Natural killer cell (primary cell): Measurements from ENCODE around the gene JUP. TPM values are rescaled to one million over a fixed set of nuclear protein-coding genes. Genes with fewer than 3 reads are reported as not detected.

Experiments used
- ATAC-seq, 3 donors: fragments of 150-1000 bp in 2 of 3; fragments of 200-7000 bp in 1 of 3; cut with Tn5 transposase; 1 replicate in 1 of 3; 2 replicates in 2 of 3; pipeline ENCODE4 v1.10.0; 2021; ENCODE audit warnings: mild to moderate bottlenecking in 2 of 3, moderate library complexity in 2 of 3
- DNase-seq, 2 donors: peaks; one replicate each; pipeline versions ENCODE4 v3.0.0 to v3.0.0-alpha.2; 2013 to 2021; ENCODE audit warnings: mixed read lengths in 1 of 2
- H3K27ac ChIP-seq: one replicate; pipeline ENCODE4 v1.5.1; 2013; ENCODE audit warnings: mild to moderate bottlenecking, low read length
- H3K27me3 ChIP-seq: one replicate; pipeline ENCODE4 v1.6.1; 2013; ENCODE audit warnings: low read length; ENCODE audit not compliant: control insufficient read depth, insufficient read depth
- H3K36me3 ChIP-seq: one replicate; pipeline ENCODE4 v1.6.1; 2013; ENCODE audit warnings: low read length; ENCODE audit not compliant: control insufficient read depth, insufficient read depth
- H3K4me1 ChIP-seq: one replicate; pipeline ENCODE4 v1.6.1; 2013; ENCODE audit warnings: low read length; ENCODE audit not compliant: control insufficient read depth, insufficient read depth
- H3K4me3 ChIP-seq: one replicate; pipeline ENCODE4 v1.5.1; 2013; ENCODE audit warnings: low read length
- H3K9me3 ChIP-seq: one replicate; pipeline ENCODE4 v1.6.1; 2013; ENCODE audit warnings: low read length; ENCODE audit not compliant: control insufficient read depth, insufficient read depth
- H3K27ac Mint-ChIP-seq, 2 donors: one replicate each; pipeline ENCODE4 v1.8.0; 2022; ENCODE audit warnings: mild to moderate bottlenecking in 2 of 2, mixed read lengths in 2 of 2, moderate library complexity in 1 of 2
- H3K27me3 Mint-ChIP-seq, 2 donors: one replicate each; pipeline ENCODE4 v1.8.0; 2022; ENCODE audit warnings: low read depth in 2 of 2, mixed read lengths in 2 of 2
- H3K36me3 Mint-ChIP-seq: one replicate; pipeline ENCODE4 v1.8.0; 2022; ENCODE audit warnings: mixed read lengths
- H3K4me1 Mint-ChIP-seq, 2 donors: one replicate each; pipeline ENCODE4 v1.8.0; 2022; ENCODE audit warnings: mixed read lengths in 2 of 2
- H3K4me3 Mint-ChIP-seq: one replicate; pipeline ENCODE4 v1.8.0; 2022; ENCODE audit warnings: mild to moderate bottlenecking, moderate library complexity, mixed read lengths
- H3K9me3 Mint-ChIP-seq, 2 donors: one replicate each; pipeline ENCODE4 v1.8.0; 2022; ENCODE audit warnings: mixed read lengths in 2 of 2
- CTCF ChIP-seq: fragments of 200-600 bp; IDR thresholded peaks from one replicate; pipeline ENCODE4 v1.8.0; 2022; ENCODE audit warnings: antibody characterized with exemption
- WGBS: methylation state at CpG from one replicate; pipeline ENCODE4 v1.1.7; 2013; ENCODE audit warnings: missing lambda C conversion rate; ENCODE audit not compliant: insufficient coverage; 5-methylcytosine and 5-hydroxymethylcytosine counted together
- intact Hi-C: fragments of 100-400 bp; cut with micrococcal nuclease; formaldehyde crosslinking; loops from one replicate; pipeline ENCODE4 v1.14.2; 2022
- total RNA-seq, 4 donors: library from RNA; stranded (reverse); fragments of 120-200 nt in 1 of 4; gene quantifications; one replicate each; pipeline versions ENCODE4 v1.2.3 to v1.2.4, GENCODE V29; 2013 to 2022

JUP gene
- total RNA-seq, 3 donors from 2014 or later (not counting 1 experiment from before 2014, with no cell fraction given) = 1.8 to 12.1 (median 2.0) TPM

GRCh38 chr17:41785859-41786226 lies 668 bp downstream of the JUP start:
- H3K27me3 Mint-ChIP-seq = peaks cover 14 to 24% of the 10 kb centered on the region in 2 donors
- DNase-seq (no peak), ATAC-seq (no peak)
- H3K4me1 Mint-ChIP-seq = peaks cover 0 to 24% of the 10 kb centered on the region in 2 donors
- no peak overlapping the region for H3K27ac Mint-ChIP-seq
- H3K4me3 Mint-ChIP-seq = peak overlapping the region; percentile 71
- no peaks in the 10 kb centered on the region for H3K9me3 Mint-ChIP-seq
- Histone ChIP-seq H3K9me3 (no peaks in the 10 kb centered on the region), H3K4me1 (peaks cover 36% of the 10 kb centered on the region), H3K36me3 (no peaks in the 10 kb centered on the region), H3K4me3 (peak overlapping the region; percentile 46), H3K27me3 (peaks cover 7% of the 10 kb centered on the region), H3K27ac (no peak overlapping the region)
- intact Hi-C loops = no loop called here
- 2% methylated on average over 22 of the region's 22 CpGs for WGBS
- H3K36me3 Mint-ChIP-seq = no peaks in the 10 kb centered on the region
- no peak for TF ChIP-seq CTCF

GRCh38 chr17:41785091-41785858 lies 1.2 kb downstream of the JUP start:
- peaks cover 36% of the 10 kb centered on the region for H3K4me1 ChIP-seq
- Mint-ChIP-seq H3K27me3 (peaks cover 14 to 27% of the 10 kb centered on the region in 2 donors), H3K9me3 (no peaks in the 10 kb centered on the region), H3K27ac (no peak overlapping the region), H3K36me3 (no peaks in the 10 kb centered on the region), H3K4me3 (peak overlapping the region; percentile 71), H3K4me1 (peaks cover 0 to 24% of the 10 kb centered on the region in 2 donors)
- intact Hi-C loops = no loop called here
- no peak for TF ChIP-seq CTCF
- H3K36me3 ChIP-seq = no peaks in the 10 kb centered on the region
- H3K9me3 ChIP-seq = no peaks in the 10 kb centered on the region
- WGBS = 9% methylated on average over 10 of the region's 13 CpGs
- H3K27me3 ChIP-seq = peaks cover 7% of the 10 kb centered on the region
- ATAC-seq (no peak), DNase-seq (no peak)
- no peak overlapping the region for H3K27ac ChIP-seq
- H3K4me3 ChIP-seq = peak overlapping the region; percentile 46

GRCh38 chr17:41784207-41784744 lies 2.2 kb downstream of the JUP start:
- Mint-ChIP-seq H3K36me3 (no peaks in the 10 kb centered on the region), H3K9me3 (no peaks in the 10 kb centered on the region), H3K4me1 (peaks cover 0 to 24% of the 10 kb centered on the region in 2 donors), H3K27me3 (peaks cover 14 to 27% of the 10 kb centered on the region in 2 donors), H3K4me3 (no peak overlapping the region), H3K27ac (no peak overlapping the region)
- Histone ChIP-seq H3K27ac (no peak overlapping the region), H3K36me3 (no peaks in the 10 kb centered on the region), H3K4me1 (peaks cover 36% of the 10 kb centered on the region), H3K4me3 (no peak overlapping the region), H3K9me3 (no peaks in the 10 kb centered on the region), H3K27me3 (peaks cover 7% of the 10 kb centered on the region)
- ATAC-seq (no peak), DNase-seq (no peak)
- no peak for TF ChIP-seq CTCF
- intact Hi-C loops = no loop called here
- 29% methylated on average over 6 of the region's 6 CpGs for WGBS
